Adipocyte (in vitro differentiated cells): ENCODE results near the gene SLC25A47.

ENCODE experiments used
- DNase-seq: peaks from one replicate; pipeline ENCODE4 v3.0.0-alpha.2; 2015; ENCODE audit warnings: low read depth
- H3K27me3 ChIP-seq: replicated peaks from 2 replicates; pipeline ENCODE4 v1.7.0; 2013; ENCODE audit warnings: mild to moderate bottlenecking, low read length, moderate library complexity; ENCODE audit not compliant: control insufficient read depth, insufficient read depth
- H3K36me3 ChIP-seq: 2 replicates; pipeline ENCODE4 v1.7.0; 2013; ENCODE audit warnings: low read length, mild to moderate bottlenecking, moderate library complexity; ENCODE audit not compliant: control insufficient read depth, insufficient read depth, severe bottlenecking
- H3K4me1 ChIP-seq: 2 replicates; pipeline ENCODE4 v1.7.0; 2013; ENCODE audit warnings: mild to moderate bottlenecking, low read length, moderate library complexity; ENCODE audit not compliant: control insufficient read depth, insufficient read depth
- H3K4me3 ChIP-seq: 2 replicates; pipeline ENCODE4 v1.7.0; 2013; ENCODE audit warnings: mild to moderate bottlenecking, low read length, moderate library complexity
- H3K9ac ChIP-seq: 2 replicates; pipeline ENCODE4 v1.7.0; 2013; ENCODE audit warnings: mild to moderate bottlenecking, low read length, moderate library complexity
- H3K9me3 ChIP-seq: 2 replicates; pipeline ENCODE4 v1.7.0; 2013; ENCODE audit warnings: mild to moderate bottlenecking, low read length, moderate library complexity; ENCODE audit not compliant: control insufficient read depth

SLC25A47 gene

GRCh38 chr14:100375963-100376735 lies 53.0 kb downstream of the SLC25A47 start, which contains the start of gene WDR25:
WDR25 (plus strand) TSS chr14:100376485.
- Histone ChIP-seq H3K9me3 (no peaks in the 10 kb centered on the region), H3K4me3 (peak within 1 kb of the TSS; percentile 96), H3K36me3 (peaks cover 8% of the 10 kb centered on the region), H3K27me3 (no peaks in the 10 kb centered on the region), H3K4me1 (peaks cover 34% of the 10 kb centered on the region), H3K9ac (peak within 1 kb of the TSS; percentile 99)
- peak; percentile 99 for DNase-seq

GRCh38 chr14:100376751-100377171 lies 53.6 kb downstream of the SLC25A47 start:
- H3K27me3 ChIP-seq = no peaks in the 10 kb centered on the region
- H3K4me3 ChIP-seq = peak overlapping the region; percentile 96
- no peaks in the 10 kb centered on the region for H3K9me3 ChIP-seq
- H3K36me3 ChIP-seq = peaks cover 10% of the 10 kb centered on the region
- peak overlapping the region; percentile 87 for H3K9ac ChIP-seq
- H3K4me1 ChIP-seq = peaks cover 34% of the 10 kb centered on the region
- DNase-seq = peak; percentile 72
